ENCODE data around the gene KRTAP12-1.
"Not testable (repeated sequence)": the region's sequence is repeated elsewhere in the genome, so short reads cannot be mapped to it uniquely, and the experiment has no call there.

The KRTAP12-1 gene

GRCh38 chr21:44664691-44665090 is 17.3 kb downstream of the KRTAP12-1 start:
- DNase-seq, result no peak

GRCh38 chr21:44661567-44661966 is 20.4 kb downstream of the KRTAP12-1 start:
- not testable (repeated sequence) for DNase-seq

- DNase-seq, result no peak
These were observed 22.9 kb downstream of the KRTAP12-1 start for GRCh38 chr21:44658913-44659595.

GRCh38 chr21:44658541-44658910 is 23.4 kb downstream of the KRTAP12-1 start:
- DNase-seq, result no peak

- DNase-seq, result no peak
These were observed 24.1 kb downstream of the KRTAP12-1 start, which contains the start of gene KRTAP12-3 for GRCh38 chr21:44657635-44658540. Gene KRTAP12-3, plus strand, starts transcription at chr21:44657932. Its CDS starts 48 bp downstream, at chr21:44657980.

- DNase-seq, result no peak
These were observed 25.1 kb downstream of the KRTAP12-1 start for GRCh38 chr21:44656868-44657267.

GRCh38 chr21:44654576-44655175 is 27.3 kb downstream of the KRTAP12-1 start, which contains the start of gene KRTAP12-4:
Gene KRTAP12-4, minus strand, starts transcription at chr21:44654659. Its CDS starts 45 bp downstream, at chr21:44654614.
- no peak for DNase-seq

- DNase-seq, result no peak
These were observed 28.0 kb downstream of the KRTAP12-1 start for GRCh38 chr21:44653656-44654575.

GRCh38 chr21:44653123-44653522 is 28.8 kb downstream of the KRTAP12-1 start:
- DNase-seq, result no peak

GRCh38 chr21:44650973-44651675 is 30.8 kb downstream of the KRTAP12-1 start:
- DNase-seq, result no peak

GRCh38 chr21:44650265-44650972 is 31.5 kb downstream of the KRTAP12-1 start:
- DNase-seq, result no peak

- no peak for DNase-seq
These were observed 32.4 kb downstream of the KRTAP12-1 start for GRCh38 chr21:44649521-44650100.

- DNase-seq, result no peak
These were observed 33.2 kb downstream of the KRTAP12-1 start for GRCh38 chr21:44648557-44649311.

GRCh38 chr21:44647222-44647552 is 34.8 kb downstream of the KRTAP12-1 start:
- peak; percentile 34 for DNase-seq

- DNase-seq, result not testable (repeated sequence)
These were observed 35.4 kb downstream of the KRTAP12-1 start, which contains the start of gene KRTAP10-11 for GRCh38 chr21:44646366-44647221. Gene KRTAP10-11, plus strand, starts transcription at chr21:44646414. Its CDS starts 45 bp downstream, at chr21:44646459.

- DNase-seq, result no peak
These were observed 37.1 kb downstream of the KRTAP12-1 start for GRCh38 chr21:44644878-44645277.

GRCh38 chr21:44643741-44644310 is 38.1 kb downstream of the KRTAP12-1 start:
- DNase-seq, result peak; percentile 14

- DNase-seq, result no peak
These were observed 41.2 kb downstream of the KRTAP12-1 start for GRCh38 chr21:44640761-44641160.

GRCh38 chr21:44639331-44639655 is 42.7 kb downstream of the KRTAP12-1 start:
- DNase-seq, result no peak

All from eye (tissue), 1 donor.